Omental fat pad (tissue), 4 donors: ENCODE measurements around the gene PPP1R14C. TPM values are rescaled to one million over a fixed set of nuclear protein-coding genes. Genes with fewer than 3 reads are reported as not detected.

Experiments
- ATAC-seq: fragments of 150-250 bp; one replicate; pipeline ENCODE4 v1.9.1; 2016; ENCODE audit warnings: mild to moderate bottlenecking, moderate library complexity; ENCODE audit not compliant: low FRiP score
- DNase-seq: peaks from one replicate; pipeline ENCODE4 v3.0.0-alpha.2; 2019; ENCODE audit warnings: low spot score
- total RNA-seq, 4 donors: library from RNA; depleted of rRNA; stranded (reverse); fragments of >200 nt; gene quantifications; one replicate each; pipeline ENCODE4 v1.1.0, GENCODE V29; 2016
- TF ChIP-seq, protein P1 (sequence below), 3 donors: fragments of 450-650 bp; IDR thresholded peaks; one replicate each; pipeline ENCODE4 v1.5.1; 2016 to 2017; ENCODE audit warnings: antibody characterized with exemption in 3 of 3, mild to moderate bottlenecking in 3 of 3, moderate library complexity in 2 of 3

The PPP1R14C gene
- total RNA-seq, 4 donors from 2014 or later = 0.31 to 1.1 TPM; not detected in 2

DNA sequence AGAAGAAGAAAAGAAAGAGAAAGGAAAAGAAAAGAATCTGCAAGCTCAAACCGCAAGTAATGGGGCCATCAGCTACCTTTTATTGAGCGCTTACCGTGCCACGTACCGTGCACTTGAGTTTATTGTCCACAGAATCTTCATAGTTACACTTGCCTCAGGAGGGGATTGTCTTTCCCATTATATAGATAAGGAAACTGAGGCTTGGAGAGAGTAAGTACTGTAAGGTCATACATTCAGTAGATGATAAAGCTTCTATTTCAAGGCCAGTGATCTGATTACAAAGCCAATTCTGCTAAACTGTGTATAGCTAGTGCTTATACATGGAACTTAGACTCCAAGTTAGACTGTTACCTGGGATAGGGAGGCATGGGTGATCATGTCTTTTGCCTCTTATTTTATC lies 115.5 kb downstream of the PPP1R14C start:
- TF ChIP-seq, protein P1, sequence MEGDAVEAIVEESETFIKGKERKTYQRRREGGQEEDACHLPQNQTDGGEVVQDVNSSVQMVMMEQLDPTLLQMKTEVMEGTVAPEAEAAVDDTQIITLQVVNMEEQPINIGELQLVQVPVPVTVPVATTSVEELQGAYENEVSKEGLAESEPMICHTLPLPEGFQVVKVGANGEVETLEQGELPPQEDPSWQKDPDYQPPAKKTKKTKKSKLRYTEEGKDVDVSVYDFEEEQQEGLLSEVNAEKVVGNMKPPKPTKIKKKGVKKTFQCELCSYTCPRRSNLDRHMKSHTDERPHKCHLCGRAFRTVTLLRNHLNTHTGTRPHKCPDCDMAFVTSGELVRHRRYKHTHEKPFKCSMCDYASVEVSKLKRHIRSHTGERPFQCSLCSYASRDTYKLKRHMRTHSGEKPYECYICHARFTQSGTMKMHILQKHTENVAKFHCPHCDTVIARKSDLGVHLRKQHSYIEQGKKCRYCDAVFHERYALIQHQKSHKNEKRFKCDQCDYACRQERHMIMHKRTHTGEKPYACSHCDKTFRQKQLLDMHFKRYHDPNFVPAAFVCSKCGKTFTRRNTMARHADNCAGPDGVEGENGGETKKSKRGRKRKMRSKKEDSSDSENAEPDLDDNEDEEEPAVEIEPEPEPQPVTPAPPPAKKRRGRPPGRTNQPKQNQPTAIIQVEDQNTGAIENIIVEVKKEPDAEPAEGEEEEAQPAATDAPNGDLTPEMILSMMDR (IDR thresholded peaks at IDR 0.05) = no peak
- DNase-seq (no peak), ATAC-seq (no peak)

DNA sequence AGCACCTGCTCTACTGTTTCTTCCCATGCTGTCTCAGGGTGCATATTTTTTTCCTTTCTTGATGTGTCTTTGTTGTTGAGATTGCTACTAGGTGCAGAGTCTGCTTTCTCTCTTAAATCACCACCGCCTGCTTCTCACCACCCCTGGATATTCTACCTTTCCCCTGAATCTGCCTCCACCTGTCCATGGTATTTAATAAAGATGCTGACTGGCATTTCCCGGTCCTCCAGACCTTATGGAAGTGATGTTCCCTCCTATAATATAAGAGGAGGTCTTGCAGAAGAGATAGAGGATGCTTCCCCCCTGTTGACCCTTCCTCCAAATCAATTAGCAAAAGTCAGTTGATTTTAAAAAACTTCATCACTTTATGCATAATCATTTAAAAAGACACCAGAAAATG lies 118.1 kb downstream of the PPP1R14C start:
- ATAC-seq = no peak
- no peak for DNase-seq
- TF ChIP-seq, protein P1 (IDR thresholded peaks at IDR 0.05) = no peak

DNA sequence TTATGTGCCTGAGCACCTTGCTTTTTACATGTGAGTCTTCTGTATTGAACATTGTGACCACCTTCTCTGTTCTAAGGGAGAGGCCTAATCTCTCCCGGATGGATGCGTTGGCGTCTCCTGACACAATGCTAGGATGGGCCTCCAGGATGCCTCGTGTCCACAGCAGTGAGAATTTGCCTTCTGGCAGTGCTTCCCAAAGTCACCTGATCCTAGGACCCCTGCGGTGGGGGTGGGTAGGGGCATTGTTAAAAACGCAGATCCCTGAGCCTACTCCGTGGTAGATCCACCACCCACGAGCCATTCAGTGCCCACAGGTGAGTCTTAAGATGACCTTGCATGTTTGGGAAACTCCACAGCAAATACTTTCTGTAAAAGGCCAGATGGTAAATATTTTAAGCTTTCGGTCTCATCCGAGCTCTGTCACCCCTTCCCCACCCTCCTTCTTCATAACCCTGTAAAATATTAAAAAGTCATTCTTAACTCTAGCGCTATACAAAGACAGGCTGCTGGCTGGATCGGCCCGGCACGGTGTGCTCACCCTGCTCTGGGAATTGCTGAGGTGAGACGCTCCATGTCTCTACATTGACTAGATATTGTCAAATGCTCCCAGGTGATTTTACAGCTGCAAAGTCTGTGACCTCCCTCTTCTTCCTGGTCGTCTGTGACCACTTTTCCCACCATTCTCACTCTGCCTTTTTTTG lies 119.3 kb downstream of the PPP1R14C start:
- TF ChIP-seq, protein P1 (IDR thresholded peaks at IDR 0.05) = no peak
- DNase-seq = no peak
- ATAC-seq = no peak

DNA sequence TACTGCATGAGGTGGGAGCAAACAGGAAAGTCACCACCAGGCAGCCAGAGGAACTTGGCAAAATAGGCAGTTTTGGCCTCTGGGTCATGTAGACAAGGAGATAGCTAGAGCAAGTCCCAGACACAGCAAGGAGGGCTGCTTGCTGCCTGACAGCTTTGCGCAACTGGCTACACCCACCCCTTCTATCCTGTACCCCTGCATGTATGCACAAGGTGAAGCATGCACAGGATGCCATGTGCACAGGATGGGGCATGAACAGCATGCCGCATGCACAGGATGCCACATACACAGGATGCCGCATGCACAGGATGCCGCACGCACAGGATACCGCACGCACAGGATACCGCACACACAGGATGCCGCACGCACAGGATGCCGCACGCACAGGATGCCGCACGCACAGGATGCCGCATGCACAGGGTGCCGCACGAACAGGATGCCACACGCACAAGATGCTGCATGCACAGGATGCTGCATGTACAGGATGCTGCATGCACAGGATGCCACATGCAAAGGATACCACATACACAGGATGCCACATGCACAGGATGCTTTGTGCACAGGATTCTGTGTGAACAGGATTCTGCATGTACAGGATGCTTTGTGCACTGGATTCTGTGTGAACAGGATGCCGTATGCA lies 121.0 kb downstream of the PPP1R14C start:
- TF ChIP-seq, protein P1 (IDR thresholded peaks at IDR 0.05) = no peak
- ATAC-seq = no peak
- no peak for DNase-seq

DNA sequence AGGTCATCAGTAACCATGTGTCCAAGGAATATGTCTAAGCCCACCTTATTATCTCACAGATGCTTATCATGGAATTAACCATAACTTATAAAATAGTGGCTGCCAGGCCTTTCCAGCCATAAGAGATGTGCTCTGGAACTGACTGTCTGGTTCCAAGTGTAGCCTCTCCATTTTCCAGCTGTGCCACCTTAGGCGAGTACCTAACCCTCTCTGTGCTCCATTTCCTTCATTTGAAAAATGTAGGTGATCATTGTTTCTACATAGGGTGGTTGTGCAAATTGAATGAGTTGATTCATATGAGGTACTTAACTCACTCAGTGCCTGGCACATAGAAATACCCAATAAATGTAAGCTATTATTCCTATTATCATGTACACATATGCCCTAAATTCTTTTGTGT lies 123.5 kb downstream of the PPP1R14C start:
- ATAC-seq (no peak), DNase-seq (no peak)
- TF ChIP-seq, protein P1 (IDR thresholded peaks at IDR 0.05) = no peak

DNA sequence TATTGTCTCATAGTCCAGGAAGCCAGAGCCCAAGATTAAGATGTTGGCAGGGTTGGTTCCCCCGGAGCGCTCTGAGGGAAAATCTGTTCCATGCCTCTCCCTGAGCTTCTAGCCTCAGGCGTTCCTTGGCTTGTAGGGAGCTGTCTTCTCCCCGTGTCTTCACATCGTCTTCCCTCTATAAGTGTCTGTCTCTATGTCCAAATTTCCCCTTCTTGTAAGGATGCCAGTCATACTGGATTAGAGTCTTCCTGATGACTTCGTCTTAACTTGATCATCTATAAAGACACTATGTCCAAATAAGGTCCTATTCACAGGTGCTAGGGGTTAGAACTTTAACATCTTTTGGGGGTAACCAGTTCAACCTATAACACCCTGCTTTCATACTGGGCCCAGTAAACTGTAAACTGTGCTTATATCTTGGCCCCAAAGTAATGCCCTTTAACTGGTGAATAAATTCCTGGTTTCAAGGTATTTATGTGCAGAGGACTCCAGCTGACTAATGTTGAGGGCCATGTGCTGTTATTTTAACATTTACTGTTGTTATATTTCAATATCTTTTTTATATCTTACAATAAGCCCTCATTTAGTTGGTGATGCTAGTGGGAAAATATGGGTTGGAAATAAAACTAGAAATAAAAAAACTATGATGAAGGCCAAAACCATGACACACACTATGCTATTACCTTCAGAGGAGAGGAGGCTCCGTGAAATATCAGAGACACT lies 124.3 kb downstream of the PPP1R14C start:
- ATAC-seq (no peak), DNase-seq (no peak)
- TF ChIP-seq, protein P1 (IDR thresholded peaks at IDR 0.05) = no peak
